ENCODE data around the gene AHDC1. TPM values are rescaled to one million over a fixed set of nuclear protein-coding genes. Genes with fewer than 3 reads are reported as not detected.

The AHDC1 gene
- total RNA-seq, 4 donors from 2014 or later: 14.7 to 54.3 (median 35.4) TPM

DNA sequence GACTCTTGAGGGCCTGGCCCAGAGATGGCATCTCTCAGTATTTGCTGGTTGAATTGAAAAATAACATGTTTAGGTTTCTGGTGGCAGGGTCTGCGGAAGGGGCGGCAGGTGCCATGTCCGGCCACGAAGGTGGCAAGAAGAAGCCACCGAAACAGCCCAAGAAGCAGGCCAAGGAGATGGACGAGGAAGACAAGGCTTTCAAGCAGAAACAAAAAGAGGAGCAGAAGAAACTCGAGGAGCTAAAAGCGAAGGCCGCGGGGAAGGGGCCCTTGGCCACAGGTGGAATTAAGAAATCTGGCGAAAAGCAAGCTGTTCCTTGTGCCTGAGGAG, 45.3 kb upstream of the AHDC1 start:
- TF ChIP-seq EP300 (IDR thresholded peaks at IDR 0.05): no peak
- TF ChIP-seq POLR2AphosphoS5 (IDR thresholded peaks at IDR 0.05): no peak
- TF ChIP-seq POLR2A (IDR thresholded peaks at IDR 0.05; ENCODE audit: low read depth): no peak
- TF ChIP-seq, protein P1, sequence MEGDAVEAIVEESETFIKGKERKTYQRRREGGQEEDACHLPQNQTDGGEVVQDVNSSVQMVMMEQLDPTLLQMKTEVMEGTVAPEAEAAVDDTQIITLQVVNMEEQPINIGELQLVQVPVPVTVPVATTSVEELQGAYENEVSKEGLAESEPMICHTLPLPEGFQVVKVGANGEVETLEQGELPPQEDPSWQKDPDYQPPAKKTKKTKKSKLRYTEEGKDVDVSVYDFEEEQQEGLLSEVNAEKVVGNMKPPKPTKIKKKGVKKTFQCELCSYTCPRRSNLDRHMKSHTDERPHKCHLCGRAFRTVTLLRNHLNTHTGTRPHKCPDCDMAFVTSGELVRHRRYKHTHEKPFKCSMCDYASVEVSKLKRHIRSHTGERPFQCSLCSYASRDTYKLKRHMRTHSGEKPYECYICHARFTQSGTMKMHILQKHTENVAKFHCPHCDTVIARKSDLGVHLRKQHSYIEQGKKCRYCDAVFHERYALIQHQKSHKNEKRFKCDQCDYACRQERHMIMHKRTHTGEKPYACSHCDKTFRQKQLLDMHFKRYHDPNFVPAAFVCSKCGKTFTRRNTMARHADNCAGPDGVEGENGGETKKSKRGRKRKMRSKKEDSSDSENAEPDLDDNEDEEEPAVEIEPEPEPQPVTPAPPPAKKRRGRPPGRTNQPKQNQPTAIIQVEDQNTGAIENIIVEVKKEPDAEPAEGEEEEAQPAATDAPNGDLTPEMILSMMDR (IDR thresholded peaks at IDR 0.05): no peak
- Histone ChIP-seq H3K4me3 (no peak overlapping the region), H3K4me1 (peaks cover 29 to 33% (median 31%) of the 10 kb centered on the region in 4 donors), H3K9me3 (no peaks in the 10 kb centered on the region), H3K36me3 (no peaks in the 10 kb centered on the region), H3K27ac (replicated peaks in 1 of 4) (no peak overlapping the region), H3K27me3 (no peaks in the 10 kb centered on the region)
- 88% methylated on average over 11 of the region's 11 CpGs for WGBS
- intact Hi-C loops (cut with DNase I): no loop called here
- DNase-seq (ENCODE audit: extremely low spot score): no peak

GRCh38 chr1:27648602-27649305, 44.8 kb upstream of the AHDC1 start:
- Histone ChIP-seq H3K27ac (replicated peaks in 1 of 4) (no peak overlapping the region), H3K9me3 (no peaks in the 10 kb centered on the region), H3K4me1 (peaks cover 31 to 37% (median 35%) of the 10 kb centered on the region in 4 donors), H3K4me3 (no peak overlapping the region), H3K27me3 (no peaks in the 10 kb centered on the region), H3K36me3 (no peaks in the 10 kb centered on the region)
- WGBS: 59% methylated on average over 6 of the region's 6 CpGs
- intact Hi-C loops (cut with DNase I): no loop called here
- TF ChIP-seq, protein P1 (IDR thresholded peaks at IDR 0.05): no peak
- no peak for TF ChIP-seq EP300 (IDR thresholded peaks at IDR 0.05)
- TF ChIP-seq POLR2AphosphoS5 (IDR thresholded peaks at IDR 0.05): no peak
- no peak for TF ChIP-seq POLR2A (IDR thresholded peaks at IDR 0.05; ENCODE audit: low read depth)
- DNase-seq (ENCODE audit: extremely low spot score): no peak

GRCh38 chr1:27647328-27647727, 43.4 kb upstream of the AHDC1 start:
- intact Hi-C loops (cut with DNase I): no loop called here
- Histone ChIP-seq H3K27ac (replicated peaks in 1 of 4) (no peak overlapping the region), H3K4me3 (no peak overlapping the region), H3K9me3 (no peaks in the 10 kb centered on the region), H3K4me1 (peaks cover 31 to 39% (median 37%) of the 10 kb centered on the region in 4 donors), H3K36me3 (no peaks in the 10 kb centered on the region), H3K27me3 (no peaks in the 10 kb centered on the region)
- TF ChIP-seq POLR2AphosphoS5 (IDR thresholded peaks at IDR 0.05) (no peak), EP300 (IDR thresholded peaks at IDR 0.05) (no peak)
- DNase-seq (ENCODE audit: extremely low spot score): no peak
- WGBS: 98% methylated on average over 5 of the region's 5 CpGs

- Histone ChIP-seq H3K9me3 (no peaks in the 10 kb centered on the region), H3K4me3 (no peak overlapping the region), H3K4me1 (peaks cover 31 to 39% (median 37%) of the 10 kb centered on the region in 4 donors), H3K27ac (replicated peaks in 1 of 4) (no peak overlapping the region), H3K36me3 (no peaks in the 10 kb centered on the region), H3K27me3 (no peaks in the 10 kb centered on the region)
- TF ChIP-seq, protein P1 (IDR thresholded peaks at IDR 0.05): no peak
- TF ChIP-seq EP300 (IDR thresholded peaks at IDR 0.05) (no peak), POLR2A (IDR thresholded peaks at IDR 0.05; ENCODE audit: low read depth) (no peak), POLR2AphosphoS5 (IDR thresholded peaks at IDR 0.05) (no peak)
- intact Hi-C loops (cut with DNase I): no loop called here
- WGBS: 89% methylated on average over 3 of the region's 8 CpGs
- no peak for DNase-seq (ENCODE audit: extremely low spot score)
Measured at GRCh38 chr1:27646676-27647075, 42.7 kb upstream of the AHDC1 start.

GRCh38 chr1:27645071-27645415, 41.1 kb upstream of the AHDC1 start:
- no peaks in the 10 kb centered on the region for H3K9me3 ChIP-seq
- H3K27me3 ChIP-seq: no peaks in the 10 kb centered on the region
- H3K4me1 ChIP-seq: peaks cover 18 to 28% (median 25%) of the 10 kb centered on the region in 4 donors
- WGBS: 100% methylated on average over 1 of the region's 4 CpGs
- no peak overlapping the region for H3K4me3 ChIP-seq
- intact Hi-C loops (cut with DNase I): loop anchor here (2.0 kb wide), 1 partner anchor 18 kb away; no protein-coding TSS in a partner anchor
- no peak for DNase-seq (ENCODE audit: extremely low spot score)
- TF ChIP-seq, protein P1 (IDR thresholded peaks at IDR 0.05): no peak
- TF ChIP-seq POLR2AphosphoS5 (IDR thresholded peaks at IDR 0.05) (no peak), EP300 (IDR thresholded peaks at IDR 0.05) (no peak), POLR2A (IDR thresholded peaks at IDR 0.05; ENCODE audit: low read depth) (no peak)
- H3K27ac ChIP-seq (replicated peaks in 1 of 4): no peak overlapping the region
- no peaks in the 10 kb centered on the region for H3K36me3 ChIP-seq

Data from esophagus muscularis mucosa (tissue), 4 donors.